Measurements from ENCODE around the gene OR8B8.

DNA sequence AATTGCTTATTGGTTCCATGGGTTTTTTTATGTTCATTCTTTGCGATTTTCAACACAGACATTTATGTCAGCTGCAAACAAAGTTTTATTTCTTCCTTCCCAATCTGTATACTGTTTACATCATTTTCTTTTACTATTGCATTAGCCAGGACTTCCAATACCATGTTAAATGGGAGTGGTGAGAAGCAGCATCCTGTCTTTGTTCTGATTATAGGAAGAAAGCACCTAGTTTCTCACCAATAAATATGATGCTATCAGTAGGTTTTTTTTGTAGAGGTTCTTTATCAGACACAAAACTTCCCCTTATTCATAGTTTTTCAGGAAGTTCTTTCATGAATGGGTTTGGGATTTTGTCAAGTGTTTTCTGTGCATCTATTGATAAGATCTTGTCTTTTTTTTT lies 28.0 kb upstream of the OR8B8 start:
- TF ChIP-seq, protein P1, sequence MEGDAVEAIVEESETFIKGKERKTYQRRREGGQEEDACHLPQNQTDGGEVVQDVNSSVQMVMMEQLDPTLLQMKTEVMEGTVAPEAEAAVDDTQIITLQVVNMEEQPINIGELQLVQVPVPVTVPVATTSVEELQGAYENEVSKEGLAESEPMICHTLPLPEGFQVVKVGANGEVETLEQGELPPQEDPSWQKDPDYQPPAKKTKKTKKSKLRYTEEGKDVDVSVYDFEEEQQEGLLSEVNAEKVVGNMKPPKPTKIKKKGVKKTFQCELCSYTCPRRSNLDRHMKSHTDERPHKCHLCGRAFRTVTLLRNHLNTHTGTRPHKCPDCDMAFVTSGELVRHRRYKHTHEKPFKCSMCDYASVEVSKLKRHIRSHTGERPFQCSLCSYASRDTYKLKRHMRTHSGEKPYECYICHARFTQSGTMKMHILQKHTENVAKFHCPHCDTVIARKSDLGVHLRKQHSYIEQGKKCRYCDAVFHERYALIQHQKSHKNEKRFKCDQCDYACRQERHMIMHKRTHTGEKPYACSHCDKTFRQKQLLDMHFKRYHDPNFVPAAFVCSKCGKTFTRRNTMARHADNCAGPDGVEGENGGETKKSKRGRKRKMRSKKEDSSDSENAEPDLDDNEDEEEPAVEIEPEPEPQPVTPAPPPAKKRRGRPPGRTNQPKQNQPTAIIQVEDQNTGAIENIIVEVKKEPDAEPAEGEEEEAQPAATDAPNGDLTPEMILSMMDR (conservative IDR thresholded peaks at IDR 0.05; ENCODE audit: low read length): no peak
- no peak for TF ChIP-seq EZH2phosphoT487 (IDR thresholded peaks at IDR 0.05; ENCODE audit: borderline replicate concordance, low read depth, low read length)

All from OCI-LY7 (cell line).